Activated CD4-positive, alpha-beta T cell treated with anti-CD3 and anti-CD28 coated beads, Interleukin-2, amount 50 U/mL, for 24 hours (primary cell): ENCODE data around the gene MSMO1.
"Not testable (repeated sequence)": the region's sequence is repeated elsewhere in the genome, so short reads cannot be mapped to it uniquely, and the experiment has no call there.

Experiments used
- DNase-seq, 2 donors: peaks; one replicate each; pipeline ENCODE4 v3.0.0-alpha.2; 2020; ENCODE audit warnings: low read depth in 1 of 2, low spot score in 1 of 2

MSMO1 gene

GRCh38 chr4:165327211-165328100 lies at the start of gene MSMO1:
TSS of gene MSMO1 (plus strand) at chr4:165327669. CDS start at chr4:165333371, 5,702 bp downstream.
- DNase-seq = peak; percentile 92 to 98

DNA sequence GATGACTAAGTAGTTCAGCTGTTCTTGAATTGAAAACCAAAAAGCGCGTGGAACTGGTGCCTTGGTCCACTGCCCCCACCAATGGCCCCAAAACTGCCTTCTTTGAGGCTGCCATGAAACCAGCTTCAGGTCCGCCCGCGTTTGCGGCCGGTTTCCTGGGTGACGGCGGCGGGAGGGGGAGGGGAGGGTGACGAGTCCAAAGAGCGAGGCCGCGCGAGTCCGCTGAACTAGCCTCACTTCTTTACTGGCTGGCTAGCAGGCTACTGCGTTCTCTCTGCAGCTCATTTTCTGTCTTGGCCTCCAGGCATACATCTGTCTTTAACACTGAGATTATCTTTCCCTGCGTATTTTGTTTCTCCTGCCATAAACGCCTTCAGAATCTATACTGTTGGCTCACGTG lies 47.9 kb upstream of the MSMO1 start:
- not testable (repeated sequence) for DNase-seq

- not testable (repeated sequence) for DNase-seq
These were observed 42.8 kb upstream of the MSMO1 start for GRCh38 chr4:165284697-165285096.

- DNase-seq = not testable (repeated sequence)
These were observed 40.7 kb upstream of the MSMO1 start for GRCh38 chr4:165286619-165287340.

DNA sequence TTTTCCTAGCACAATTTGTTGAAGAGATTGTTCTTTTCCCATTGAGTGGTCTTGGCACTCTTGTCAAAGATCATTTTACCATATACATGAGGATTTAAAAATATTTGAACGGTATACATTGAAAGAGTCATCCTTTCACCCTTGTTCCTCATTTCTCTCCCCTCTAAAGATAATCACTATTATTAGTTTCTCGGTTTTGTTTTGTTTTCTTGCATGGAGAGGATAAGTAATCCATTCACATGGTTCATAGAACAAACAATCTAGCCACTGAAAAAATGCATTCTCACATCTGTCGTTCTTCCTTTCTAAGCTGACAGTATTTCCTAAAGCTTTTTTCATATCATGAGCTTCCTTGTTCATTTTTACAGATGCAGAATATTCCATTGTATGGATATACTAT lies 39.2 kb upstream of the MSMO1 start:
- DNase-seq = no peak

DNA sequence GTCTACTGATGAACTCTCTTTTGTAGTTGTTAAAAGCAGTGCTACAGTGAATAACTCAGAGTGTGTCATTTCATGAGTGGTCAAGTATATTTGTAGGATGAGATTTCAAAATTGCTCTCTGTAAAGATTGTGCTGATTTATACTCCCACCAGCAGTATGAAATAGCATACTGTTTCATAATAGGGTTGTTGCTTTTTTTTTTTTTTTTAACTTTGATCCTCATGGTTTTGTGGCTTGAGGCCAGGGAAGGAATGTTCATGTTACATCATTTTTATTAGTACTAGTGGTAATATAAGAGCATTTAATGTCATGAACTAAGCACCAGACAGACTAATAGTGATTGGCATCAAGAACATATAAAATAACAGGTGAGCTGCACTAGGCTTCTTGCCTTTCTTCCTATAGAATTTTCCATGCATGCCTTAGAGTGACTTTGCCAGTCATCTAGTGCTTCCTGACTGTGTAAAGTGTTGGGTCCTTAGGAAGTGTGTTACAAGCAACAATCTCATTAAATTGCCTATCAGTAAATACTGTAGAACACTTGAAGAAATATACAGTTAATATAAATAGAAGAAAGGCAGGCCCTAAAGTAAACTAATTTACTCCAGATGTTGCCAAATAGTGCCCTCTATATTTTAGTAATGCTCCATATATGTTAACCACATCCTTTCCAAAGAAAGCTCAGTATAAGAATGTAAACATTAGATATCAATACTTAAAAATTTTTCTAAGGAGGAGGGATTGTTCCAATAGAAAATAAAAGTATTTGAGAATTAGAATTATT lies 38.6 kb upstream of the MSMO1 start:
- DNase-seq = no peak

DNA sequence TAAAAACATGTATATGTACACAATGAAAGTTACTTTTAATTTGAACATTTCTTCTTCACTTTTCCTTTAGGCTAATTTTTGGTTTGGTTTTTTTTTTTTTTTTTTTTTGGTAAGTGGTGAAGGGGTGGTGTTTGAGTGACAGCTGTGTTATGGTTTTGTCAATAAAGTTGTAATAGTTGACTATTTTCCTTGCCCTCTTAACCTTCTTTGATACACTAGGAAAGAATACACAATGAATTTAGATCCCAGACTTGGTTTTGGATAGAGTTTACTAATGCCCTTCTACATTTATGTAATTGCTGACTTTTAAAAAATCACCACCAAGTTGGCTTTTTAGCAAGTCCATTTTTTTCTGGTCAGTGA lies 38.1 kb upstream of the MSMO1 start:
- DNase-seq = no peak

GRCh38 chr4:165293061-165293460 lies 34.4 kb upstream of the MSMO1 start:
- no peak for DNase-seq

- no peak for DNase-seq
These were observed 33.4 kb upstream of the MSMO1 start for GRCh38 chr4:165293927-165294649.

DNA sequence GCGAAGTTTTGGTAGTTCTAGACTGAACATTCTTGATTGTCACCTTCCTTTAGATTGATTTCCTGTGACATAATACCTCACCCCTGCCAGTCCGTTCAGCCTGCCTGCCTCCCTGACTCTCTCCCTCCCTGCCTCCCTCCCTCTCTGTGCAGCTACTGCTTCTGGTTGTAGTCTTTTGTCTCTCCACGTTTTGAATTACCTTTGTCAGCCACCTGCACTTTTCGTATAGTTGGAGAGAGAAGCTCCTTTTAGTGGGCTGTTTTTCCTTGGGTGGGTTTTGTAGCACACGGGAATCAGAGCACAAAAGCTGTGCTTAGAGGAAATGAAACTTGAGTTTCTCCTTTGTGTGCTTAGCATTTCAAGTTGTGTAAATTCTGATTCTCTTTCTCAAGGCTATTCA lies 32.6 kb upstream of the MSMO1 start:
- no peak for DNase-seq

DNA sequence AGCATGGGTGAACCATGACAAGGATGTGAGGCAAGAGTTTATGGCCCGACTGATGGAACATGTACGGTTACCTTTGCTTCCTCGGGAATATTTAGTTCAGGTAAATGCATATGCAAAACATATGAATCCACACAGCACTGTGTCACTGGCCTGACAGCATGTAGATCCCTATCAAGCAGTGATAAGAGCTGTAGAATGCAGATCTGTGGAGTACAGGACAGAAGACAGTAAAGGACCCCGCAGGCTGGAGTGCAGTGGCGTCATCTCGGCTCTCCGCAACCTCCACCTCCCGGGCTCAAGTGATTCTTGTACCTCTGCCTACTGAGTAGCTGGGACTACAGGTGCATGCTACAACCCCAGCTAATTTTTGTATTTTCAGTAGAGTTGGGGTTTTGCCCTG lies 29.8 kb upstream of the MSMO1 start:
- DNase-seq = no peak

- no peak for DNase-seq
These were observed 27.9 kb upstream of the MSMO1 start for GRCh38 chr4:165299399-165300060.

DNA sequence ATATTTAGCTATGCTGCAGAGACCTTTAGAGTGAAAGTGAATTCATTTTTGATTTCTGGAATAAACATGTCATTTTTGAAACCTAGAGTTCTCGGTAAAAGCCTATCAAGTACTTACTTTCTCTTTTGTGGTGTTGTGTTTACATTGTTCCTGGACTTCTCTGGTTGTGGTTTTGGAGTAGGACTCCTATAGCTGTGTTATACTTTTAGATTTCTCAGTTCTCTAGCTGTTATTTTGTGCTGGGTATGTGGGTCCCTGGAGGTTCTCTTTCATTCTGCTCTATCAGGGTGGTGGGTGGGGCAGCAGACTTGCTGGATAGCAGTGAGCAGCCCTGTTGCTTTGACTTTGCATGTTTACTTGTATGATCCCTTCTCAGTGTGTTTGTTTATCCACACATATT lies 25.6 kb upstream of the MSMO1 start:
- DNase-seq = no peak

GRCh38 chr4:165302658-165303057 lies 24.8 kb upstream of the MSMO1 start:
- no peak for DNase-seq

- no peak for DNase-seq
These were observed 19.3 kb upstream of the MSMO1 start for GRCh38 chr4:165308166-165308565.

DNA sequence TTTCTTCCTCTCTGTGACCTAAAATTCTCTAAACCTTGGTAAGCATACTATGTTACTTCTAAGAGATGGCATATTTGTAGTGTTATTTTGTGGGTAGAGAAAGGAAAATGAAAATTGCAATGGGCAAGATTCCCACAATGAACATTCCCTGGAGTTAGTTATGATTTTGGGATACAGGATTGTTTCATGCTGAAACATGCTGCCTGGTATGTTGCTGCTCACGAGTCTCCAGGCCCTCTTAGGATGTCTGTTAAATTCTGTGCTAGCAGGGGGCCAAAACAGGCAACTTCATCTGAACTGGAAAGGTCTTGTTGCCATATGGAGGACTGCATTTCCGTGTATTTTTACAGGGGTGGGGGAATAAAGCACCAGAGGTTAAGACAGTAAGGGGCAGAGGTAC lies 18.9 kb upstream of the MSMO1 start:
- no peak for DNase-seq

GRCh38 chr4:165309456-165309855 lies 18.0 kb upstream of the MSMO1 start:
- no peak for DNase-seq

DNA sequence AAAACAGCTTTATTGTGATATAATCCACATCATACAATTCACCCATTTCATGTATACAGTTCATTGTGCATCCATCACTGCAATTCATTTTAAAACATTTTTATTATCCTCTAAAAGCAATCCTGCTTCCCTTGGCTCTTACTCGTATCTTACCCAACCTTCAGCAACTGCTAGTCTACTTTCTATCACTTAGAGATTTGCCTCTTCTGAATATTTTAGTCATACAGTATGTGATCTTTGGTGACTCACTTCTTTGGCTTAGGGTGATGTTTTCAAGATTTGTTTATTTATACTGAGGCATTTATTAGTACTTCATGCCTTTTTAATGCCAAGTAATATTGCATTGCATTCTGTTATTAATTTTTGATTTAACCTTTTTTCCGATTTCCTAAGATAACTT lies 15.0 kb upstream of the MSMO1 start:
- no peak for DNase-seq

DNA sequence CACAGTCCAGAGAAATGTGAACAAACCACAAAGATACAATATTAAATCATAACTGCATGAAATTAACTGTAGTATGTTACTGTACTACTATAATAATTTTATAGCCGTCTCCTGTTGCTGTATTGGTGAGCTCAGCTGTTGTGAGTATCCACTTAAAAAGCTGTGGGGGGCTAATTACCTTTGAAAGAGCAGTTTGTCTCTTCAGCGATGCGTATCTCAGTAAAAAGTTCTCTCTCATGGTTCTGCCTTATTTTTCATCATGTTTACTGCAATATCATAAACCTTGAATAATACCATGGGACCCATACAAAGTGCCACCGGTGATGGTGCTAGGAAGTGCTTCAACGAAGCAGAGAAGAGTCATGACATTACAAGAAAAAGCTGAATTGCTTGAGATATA lies 8.4 kb upstream of the MSMO1 start:
- no peak for DNase-seq

DNA sequence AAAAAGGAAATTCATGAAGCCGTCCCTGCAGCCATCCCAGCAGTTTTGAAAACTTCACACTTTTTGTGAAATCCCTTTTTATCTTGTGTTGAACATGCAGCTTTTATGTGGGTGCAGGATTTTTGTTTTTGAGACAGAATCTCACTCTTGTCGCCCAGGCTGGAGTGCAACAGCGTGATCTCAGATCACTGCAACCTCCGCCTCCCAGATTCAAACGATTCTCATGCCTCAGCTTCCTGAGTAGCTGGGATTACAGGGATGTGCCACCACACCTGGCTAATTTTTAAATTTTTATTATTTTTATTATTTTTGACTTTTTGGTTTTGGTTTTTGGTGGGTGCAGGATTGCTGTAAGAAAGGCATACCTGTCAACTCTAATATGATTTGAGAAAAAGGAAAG lies 8.0 kb upstream of the MSMO1 start:
- DNase-seq = no peak
